Activated CD4-positive, alpha-beta T cell treated with anti-CD3 and anti-CD28 coated beads, Interleukin-2, amount 10 ng/mL, durations not matched to agents 7 days and 5 days (primary cell): Measurements from ENCODE around the gene SNCG. TPM values are rescaled to one million over a fixed set of nuclear protein-coding genes. Genes with fewer than 3 reads are reported as not detected.
A peak's percentile ranks its signal among the peaks of the same experiment; 100 is the strongest.

Experiments used
- CTCF ChIA-PET: fragments of 350-600 bp; sonication (Branson Sonifier 250); formaldehyde crosslinking; loops from one replicate; lab custom pipeline; 2021; ENCODE audit warnings: antibody characterized with exemption; lab: Charles Lee
- POLR2A ChIA-PET: fragments of 350-600 bp; sonication (Branson Sonifier 250); formaldehyde crosslinking; loops from one replicate; lab custom pipeline; 2021; ENCODE audit warnings: antibody characterized with exemption; lab: Charles Lee
- DNase-seq: peaks from one replicate; pipeline ENCODE4 v3.0.0-alpha.2; 2020
- H3K27ac Mint-ChIP-seq: one replicate; pipeline ENCODE4 v1.8.0; 2021; ENCODE audit warnings: mild to moderate bottlenecking, moderate library complexity, mixed read lengths
- H3K27me3 Mint-ChIP-seq: one replicate; pipeline ENCODE4 v1.8.0; 2021; ENCODE audit warnings: mixed read lengths
- H3K36me3 Mint-ChIP-seq: one replicate; pipeline ENCODE4 v1.8.0; 2021; ENCODE audit warnings: low read depth, mixed read lengths
- H3K4me1 Mint-ChIP-seq: one replicate; pipeline ENCODE4 v1.8.0; 2021; ENCODE audit warnings: mixed read lengths
- H3K4me3 Mint-ChIP-seq: one replicate; pipeline ENCODE4 v1.8.0; 2021; ENCODE audit warnings: mild to moderate bottlenecking, moderate library complexity, mixed read lengths
- H3K9me3 Mint-ChIP-seq: one replicate; pipeline ENCODE4 v1.8.0; 2021; ENCODE audit warnings: mixed read lengths
- total RNA-seq, 2 experiments: library from RNA; stranded (reverse); gene quantifications; one replicate each; pipeline ENCODE4 v1.2.3, GENCODE V29; 2021

SNCG gene
- total RNA-seq, 2 experiments from 2014 or later: not detected

- DNase-seq: no peak
- Mint-ChIP-seq H3K27me3 (no peaks in the 10 kb centered on the region), H3K27ac (peak within 1 kb of the TSS; percentile 71), H3K9me3 (peaks cover 9% of the 10 kb centered on the region), H3K36me3 (no peaks in the 10 kb centered on the region), H3K4me3 (no peak within 1 kb of the TSS), H3K4me1 (peaks cover 3% of the 10 kb centered on the region)
- POLR2A ChIA-PET: no interaction called here
- CTCF ChIA-PET: interaction anchor here (0.6 to 4.3 kb wide), 5 partner anchors 9 to 19 kb away, joined by 3 to 23 read pairs (median 4); partner anchors contain the start of gene ADIRF
These were observed 806 bp upstream of the SNCG start, which contains the start of gene MMRN2 for GRCh38 chr10:86957471-86958115. Gene MMRN2 (minus strand): TSS chr10:86957615. CDS start chr10:86957541, 74 bp downstream.

- Mint-ChIP-seq H3K27ac (peak overlapping the region; percentile 50), H3K4me3 (no peak overlapping the region), H3K36me3 (no peaks in the 10 kb centered on the region), H3K4me1 (peaks cover 3% of the 10 kb centered on the region), H3K27me3 (no peaks in the 10 kb centered on the region), H3K9me3 (peaks cover under 1% of the 10 kb centered on the region)
- DNase-seq: no peak
- ChIA-PET POLR2A (no interaction called here), CTCF (interaction anchor here (2.0 to 2.3 kb wide), 2 partner anchors 10 to 20 kb away, joined by 12 to 14 read pairs; no protein-coding TSS in a partner anchor)
These were observed 720 bp downstream of the SNCG start for GRCh38 chr10:86958901-86959736.

DNA sequence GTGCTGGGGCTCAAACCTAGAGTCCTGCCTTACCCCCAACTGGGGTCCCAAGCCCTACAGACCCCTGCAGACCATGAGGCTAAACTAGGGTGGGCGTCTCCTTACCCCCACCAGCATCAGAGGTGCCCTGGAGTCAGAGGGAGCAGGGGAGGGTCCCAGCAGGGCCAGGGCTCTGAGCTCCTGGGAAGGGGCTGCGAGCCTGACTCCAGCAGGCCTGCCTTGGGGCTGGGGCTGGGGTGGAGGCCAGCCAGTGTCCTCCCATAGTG is 1.3 kb downstream of the SNCG start:
- Mint-ChIP-seq H3K9me3 (no peaks in the 10 kb centered on the region), H3K27ac (no peak overlapping the region), H3K27me3 (no peaks in the 10 kb centered on the region), H3K4me3 (no peak overlapping the region), H3K36me3 (no peaks in the 10 kb centered on the region), H3K4me1 (peaks cover 3% of the 10 kb centered on the region)
- ChIA-PET POLR2A (no interaction called here), CTCF (interaction anchor here (1.2 to 2.3 kb wide), 3 partner anchors 10 to 271 kb away, joined by 3 to 14 read pairs (median 12); no protein-coding TSS in a partner anchor)
- no peak for DNase-seq

GRCh38 chr10:86960003-86960862 is 1.8 kb downstream of the SNCG start:
- H3K36me3 Mint-ChIP-seq: no peaks in the 10 kb centered on the region
- H3K4me3 Mint-ChIP-seq: no peak overlapping the region
- H3K4me1 Mint-ChIP-seq: peaks cover 3% of the 10 kb centered on the region
- H3K9me3 Mint-ChIP-seq: no peaks in the 10 kb centered on the region
- POLR2A ChIA-PET: no interaction called here
- H3K27me3 Mint-ChIP-seq: no peaks in the 10 kb centered on the region
- DNase-seq: peak; percentile 42
- CTCF ChIA-PET: interaction anchor here (0.6 to 2.3 kb wide), 9 partner anchors 9 to 272 kb away, joined by 3 to 14 read pairs (median 4); no protein-coding TSS in a partner anchor
- H3K27ac Mint-ChIP-seq: no peak overlapping the region

GRCh38 chr10:86960863-86961434 is 2.5 kb downstream of the SNCG start:
- CTCF ChIA-PET: interaction anchor here (0.6 to 2.3 kb wide), 8 partner anchors 8 to 272 kb away, joined by 3 to 14 read pairs (median 4); no protein-coding TSS in a partner anchor
- Mint-ChIP-seq H3K9me3 (no peaks in the 10 kb centered on the region), H3K27ac (no peak overlapping the region), H3K4me1 (peaks cover 7% of the 10 kb centered on the region), H3K36me3 (no peaks in the 10 kb centered on the region), H3K4me3 (no peak overlapping the region), H3K27me3 (no peaks in the 10 kb centered on the region)
- no peak for DNase-seq
- POLR2A ChIA-PET: no interaction called here

DNA sequence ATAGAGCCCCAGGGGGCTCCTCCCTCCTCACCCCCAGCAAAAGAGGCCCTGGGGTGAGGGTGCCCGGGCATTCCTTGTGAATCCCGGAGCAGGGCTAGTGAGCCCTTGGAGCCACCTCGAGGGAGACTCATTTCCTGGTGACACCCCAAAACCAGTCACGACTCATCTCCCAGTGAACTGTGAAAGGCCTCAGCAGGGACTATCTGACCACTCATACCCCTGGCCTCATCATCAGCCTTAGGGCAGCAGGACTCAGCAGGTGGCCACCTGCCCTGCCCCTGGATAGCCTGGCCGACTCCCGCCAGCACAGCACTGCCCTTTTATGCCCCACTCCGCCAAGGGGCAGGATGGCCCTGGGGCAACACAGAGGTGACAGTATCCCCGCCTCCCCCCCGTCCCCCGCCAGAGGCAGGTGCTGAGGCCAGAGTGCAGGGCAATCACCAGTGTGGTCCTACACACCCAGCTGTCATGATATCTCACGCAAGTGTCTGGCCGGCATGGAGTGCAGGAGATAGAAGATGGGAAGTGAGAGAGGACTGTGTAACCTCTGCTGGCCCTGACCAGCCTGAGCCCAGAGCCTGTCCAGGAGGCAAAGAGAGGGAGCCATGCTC is 3.2 kb downstream of the SNCG start:
- no peak for DNase-seq
- no peaks in the 10 kb centered on the region for H3K36me3 Mint-ChIP-seq
- no peak overlapping the region for H3K27ac Mint-ChIP-seq
- H3K9me3 Mint-ChIP-seq: no peaks in the 10 kb centered on the region
- H3K27me3 Mint-ChIP-seq: no peaks in the 10 kb centered on the region
- CTCF ChIA-PET: interaction anchor here (0.6 kb wide), 1 partner anchor 22 kb away, joined by 3 read pairs; no protein-coding TSS in a partner anchor
- peaks cover 14% of the 10 kb centered on the region for H3K4me1 Mint-ChIP-seq
- no peak overlapping the region for H3K4me3 Mint-ChIP-seq
- POLR2A ChIA-PET: no interaction called here

- Mint-ChIP-seq H3K27me3 (no peaks in the 10 kb centered on the region), H3K36me3 (no peaks in the 10 kb centered on the region), H3K4me1 (peaks cover 15% of the 10 kb centered on the region), H3K27ac (no peak overlapping the region), H3K4me3 (no peak overlapping the region), H3K9me3 (no peaks in the 10 kb centered on the region)
- ChIA-PET CTCF (interaction anchor here (0.5 to 1.3 kb wide), 4 partner anchors 8 to 276 kb away, joined by 3 to 4 read pairs (median 3); no protein-coding TSS in a partner anchor), POLR2A (no interaction called here)
- no peak for DNase-seq
These were observed 4.0 kb downstream of the SNCG start for GRCh38 chr10:86962136-86962980.

- CTCF ChIA-PET: interaction anchor here (0.5 to 1.3 kb wide), 3 partner anchors 9 to 276 kb away, joined by 3 to 4 read pairs (median 3); no protein-coding TSS in a partner anchor
- Mint-ChIP-seq H3K4me3 (no peak overlapping the region), H3K9me3 (no peaks in the 10 kb centered on the region), H3K36me3 (no peaks in the 10 kb centered on the region), H3K27me3 (peaks cover 5% of the 10 kb centered on the region), H3K27ac (no peak overlapping the region), H3K4me1 (peaks cover 18% of the 10 kb centered on the region)
- POLR2A ChIA-PET: no interaction called here
- no peak for DNase-seq
These were observed 4.5 kb downstream of the SNCG start for GRCh38 chr10:86962981-86963310.

DNA sequence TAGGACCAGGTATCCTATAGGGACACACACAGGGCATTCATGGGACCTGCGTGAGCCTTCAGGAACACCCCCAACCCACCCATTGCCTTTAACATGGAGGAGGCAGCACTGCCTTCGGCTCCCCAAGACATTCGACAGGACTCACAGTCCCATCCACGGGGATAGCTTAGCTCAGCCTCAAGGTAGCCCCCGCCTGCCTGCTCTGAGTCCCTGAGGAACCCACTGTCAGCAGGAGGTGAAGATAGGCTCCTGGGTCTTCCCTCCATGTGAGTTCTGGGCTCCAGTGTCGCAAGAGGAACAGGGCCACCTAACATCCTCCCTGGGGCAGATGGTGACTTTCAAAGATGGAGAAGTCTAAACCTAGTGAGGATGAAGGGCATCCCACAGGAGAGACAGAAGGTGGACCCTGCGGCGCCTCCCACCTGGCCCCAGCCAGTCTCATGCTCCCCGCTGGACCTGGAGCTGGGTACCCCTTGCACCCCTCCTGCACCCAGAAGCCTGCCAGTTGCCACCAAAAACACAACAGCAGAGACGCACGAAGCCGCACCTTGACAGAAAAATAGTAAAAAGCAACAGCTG is 5.0 kb downstream of the SNCG start:
- CTCF ChIA-PET: interaction anchor here (1.3 to 1.5 kb wide), 2 partner anchors 11 to 18 kb away, joined by 4 to 5 read pairs; no protein-coding TSS in a partner anchor
- H3K4me3 Mint-ChIP-seq: no peak overlapping the region
- peaks cover 18% of the 10 kb centered on the region for H3K4me1 Mint-ChIP-seq
- H3K27ac Mint-ChIP-seq: no peak overlapping the region
- POLR2A ChIA-PET: no interaction called here
- H3K27me3 Mint-ChIP-seq: peaks cover 6% of the 10 kb centered on the region
- H3K9me3 Mint-ChIP-seq: no peaks in the 10 kb centered on the region
- H3K36me3 Mint-ChIP-seq: no peaks in the 10 kb centered on the region
- DNase-seq: no peak

DNA sequence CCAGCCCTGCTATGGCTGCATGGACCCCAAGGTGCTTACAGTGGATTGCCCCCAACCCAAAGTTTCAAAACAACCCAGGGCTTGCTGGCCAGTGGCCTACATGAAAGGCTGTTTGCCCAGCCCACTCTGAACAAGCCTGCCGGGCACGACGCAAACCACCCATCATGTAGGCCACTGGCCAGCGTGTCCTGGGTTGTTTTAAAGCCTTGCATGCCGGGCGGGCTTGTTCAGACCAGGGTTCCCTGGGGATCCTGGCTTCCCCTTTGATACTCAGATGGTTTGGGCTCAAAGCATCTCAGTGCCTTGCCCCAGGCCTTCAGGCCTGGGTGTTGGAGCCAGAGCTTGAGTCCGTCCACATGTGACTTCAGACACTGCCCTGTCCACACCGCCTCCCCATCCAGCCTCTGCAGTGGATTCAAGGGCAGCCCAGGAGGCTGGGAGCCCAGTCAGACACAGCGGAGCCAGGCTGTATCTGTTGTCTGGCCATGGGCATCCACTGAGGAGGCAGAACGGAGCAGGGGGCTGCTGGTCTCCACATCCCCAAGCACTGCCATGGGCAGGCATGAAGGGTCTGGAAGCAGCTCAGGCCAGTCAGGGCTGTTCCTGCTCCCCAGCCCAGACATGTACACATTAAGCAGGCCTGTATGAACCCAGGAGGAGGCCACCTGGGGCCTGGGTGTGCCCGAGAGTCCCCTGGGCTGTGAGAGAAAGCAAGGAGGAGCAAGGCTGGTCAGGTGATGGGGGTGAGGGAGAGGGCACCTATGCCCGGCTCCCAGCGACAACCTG is 5.9 kb downstream of the SNCG start:
- no peak for DNase-seq
- H3K36me3 Mint-ChIP-seq: no peaks in the 10 kb centered on the region
- POLR2A ChIA-PET: no interaction called here

More for the DNA sequence above, 5.9 kb downstream of the SNCG start:
- peaks cover 18% of the 10 kb centered on the region for H3K4me1 Mint-ChIP-seq
- no peak overlapping the region for H3K27ac Mint-ChIP-seq
- peaks cover 12% of the 10 kb centered on the region for H3K27me3 Mint-ChIP-seq
- CTCF ChIA-PET: interaction anchor here (1.5 kb wide), 1 partner anchor 12 kb away, joined by 5 read pairs; no protein-coding TSS in a partner anchor
- no peaks in the 10 kb centered on the region for H3K9me3 Mint-ChIP-seq
- H3K4me3 Mint-ChIP-seq: no peak overlapping the region
